Measurements from ENCODE around the gene CAMK2B.

DNA sequence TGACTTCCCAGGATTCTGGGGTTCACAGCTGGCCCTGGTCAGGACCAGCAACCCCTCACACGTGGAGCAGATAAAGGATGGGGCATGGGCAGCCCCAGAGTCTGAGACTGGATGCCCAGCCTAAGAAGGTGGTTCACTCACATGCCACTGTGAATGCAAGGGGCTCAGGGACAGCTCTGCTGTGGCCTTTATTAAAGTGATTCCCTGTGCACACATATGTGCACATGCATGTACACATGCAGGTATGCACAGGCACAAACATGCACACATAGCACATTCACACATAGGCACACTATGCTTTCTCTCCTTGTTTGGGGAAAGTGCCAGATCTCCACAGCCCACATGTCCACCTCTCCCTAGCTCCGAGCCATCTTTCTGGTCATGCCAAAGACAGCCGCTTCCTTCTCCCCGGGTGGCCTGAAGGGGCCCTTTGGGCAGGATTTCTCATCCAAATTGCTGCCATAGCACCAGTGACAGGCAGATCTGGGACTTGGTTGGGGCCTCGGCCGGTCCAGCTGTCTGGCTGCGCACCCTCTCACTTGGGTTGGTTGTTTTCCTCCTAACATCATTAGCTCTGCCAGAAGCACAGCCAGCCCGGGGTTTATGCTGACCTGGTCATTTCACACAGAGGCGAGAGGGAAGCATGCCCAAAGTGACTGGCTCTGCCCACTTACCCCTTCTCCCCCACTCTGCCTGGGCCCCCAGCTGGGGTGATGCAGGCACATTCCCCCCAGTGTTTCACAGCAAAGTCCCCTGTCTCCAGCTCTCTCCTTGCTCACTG is 137.6 kb downstream of the CAMK2B start:
- TF ChIP-seq EZH2 (IDR thresholded peaks at IDR 0.05; ENCODE audit: borderline replicate concordance, low read length) = no peak
- no peak for TF ChIP-seq CTCF (IDR thresholded peaks at IDR 0.05; ENCODE audit: low read length)
